ENCODE results near the gene NXT2.

DNA sequence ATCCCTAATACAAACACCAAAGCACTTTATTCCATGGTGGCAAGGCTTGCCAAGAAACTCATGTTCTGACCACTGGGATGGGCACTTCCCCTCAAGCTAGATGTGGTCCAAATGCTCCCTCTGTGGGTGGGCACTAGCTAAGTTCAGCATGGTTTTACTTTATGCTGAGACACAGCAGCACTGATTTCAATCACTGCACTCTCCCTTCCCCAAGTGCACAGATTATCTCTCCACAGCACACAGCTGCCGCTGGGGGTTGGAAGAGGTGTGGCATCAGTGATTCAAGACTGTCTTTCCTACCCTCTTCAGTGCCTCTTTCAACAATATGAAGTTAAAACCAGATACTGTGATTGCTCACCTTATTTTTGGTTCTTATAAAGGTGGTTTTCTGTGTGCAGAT, 38.2 kb upstream of the NXT2 start:
- TF ChIP-seq CEBPB (IDR thresholded peaks at IDR 0.05; ENCODE audit: low read depth) (no peak), EZH2phosphoT487 (IDR thresholded peaks at IDR 0.05; ENCODE audit: borderline replicate concordance) (no peak), YY1 (IDR thresholded peaks at IDR 0.05; ENCODE audit: extremely low read depth, insufficient replicate concordance, low read depth, low read length) (no peak), POLR2A (IDR thresholded peaks at IDR 0.05; ENCODE audit: borderline replicate concordance, extremely low read depth, insufficient read depth, insufficient read length) (no peak)
- TF ChIP-seq, protein P1, sequence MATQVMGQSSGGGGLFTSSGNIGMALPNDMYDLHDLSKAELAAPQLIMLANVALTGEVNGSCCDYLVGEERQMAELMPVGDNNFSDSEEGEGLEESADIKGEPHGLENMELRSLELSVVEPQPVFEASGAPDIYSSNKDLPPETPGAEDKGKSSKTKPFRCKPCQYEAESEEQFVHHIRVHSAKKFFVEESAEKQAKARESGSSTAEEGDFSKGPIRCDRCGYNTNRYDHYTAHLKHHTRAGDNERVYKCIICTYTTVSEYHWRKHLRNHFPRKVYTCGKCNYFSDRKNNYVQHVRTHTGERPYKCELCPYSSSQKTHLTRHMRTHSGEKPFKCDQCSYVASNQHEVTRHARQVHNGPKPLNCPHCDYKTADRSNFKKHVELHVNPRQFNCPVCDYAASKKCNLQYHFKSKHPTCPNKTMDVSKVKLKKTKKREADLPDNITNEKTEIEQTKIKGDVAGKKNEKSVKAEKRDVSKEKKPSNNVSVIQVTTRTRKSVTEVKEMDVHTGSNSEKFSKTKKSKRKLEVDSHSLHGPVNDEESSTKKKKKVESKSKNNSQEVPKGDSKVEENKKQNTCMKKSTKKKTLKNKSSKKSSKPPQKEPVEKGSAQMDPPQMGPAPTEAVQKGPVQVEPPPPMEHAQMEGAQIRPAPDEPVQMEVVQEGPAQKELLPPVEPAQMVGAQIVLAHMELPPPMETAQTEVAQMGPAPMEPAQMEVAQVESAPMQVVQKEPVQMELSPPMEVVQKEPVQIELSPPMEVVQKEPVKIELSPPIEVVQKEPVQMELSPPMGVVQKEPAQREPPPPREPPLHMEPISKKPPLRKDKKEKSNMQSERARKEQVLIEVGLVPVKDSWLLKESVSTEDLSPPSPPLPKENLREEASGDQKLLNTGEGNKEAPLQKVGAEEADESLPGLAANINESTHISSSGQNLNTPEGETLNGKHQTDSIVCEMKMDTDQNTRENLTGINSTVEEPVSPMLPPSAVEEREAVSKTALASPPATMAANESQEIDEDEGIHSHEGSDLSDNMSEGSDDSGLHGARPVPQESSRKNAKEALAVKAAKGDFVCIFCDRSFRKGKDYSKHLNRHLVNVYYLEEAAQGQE (IDR thresholded peaks at IDR 0.05; ENCODE audit: low read depth), result no peak

Measured in HCT116 (cell line).